ENCODE results near the gene DNASE1.
"Not testable (repeated sequence)": the region's sequence is repeated elsewhere in the genome, so short reads cannot be mapped to it uniquely, and the experiment has no call there.

DNASE1 gene, protein sequence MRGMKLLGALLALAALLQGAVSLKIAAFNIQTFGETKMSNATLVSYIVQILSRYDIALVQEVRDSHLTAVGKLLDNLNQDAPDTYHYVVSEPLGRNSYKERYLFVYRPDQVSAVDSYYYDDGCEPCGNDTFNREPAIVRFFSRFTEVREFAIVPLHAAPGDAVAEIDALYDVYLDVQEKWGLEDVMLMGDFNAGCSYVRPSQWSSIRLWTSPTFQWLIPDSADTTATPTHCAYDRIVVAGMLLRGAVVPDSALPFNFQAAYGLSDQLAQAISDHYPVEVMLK

DNA sequence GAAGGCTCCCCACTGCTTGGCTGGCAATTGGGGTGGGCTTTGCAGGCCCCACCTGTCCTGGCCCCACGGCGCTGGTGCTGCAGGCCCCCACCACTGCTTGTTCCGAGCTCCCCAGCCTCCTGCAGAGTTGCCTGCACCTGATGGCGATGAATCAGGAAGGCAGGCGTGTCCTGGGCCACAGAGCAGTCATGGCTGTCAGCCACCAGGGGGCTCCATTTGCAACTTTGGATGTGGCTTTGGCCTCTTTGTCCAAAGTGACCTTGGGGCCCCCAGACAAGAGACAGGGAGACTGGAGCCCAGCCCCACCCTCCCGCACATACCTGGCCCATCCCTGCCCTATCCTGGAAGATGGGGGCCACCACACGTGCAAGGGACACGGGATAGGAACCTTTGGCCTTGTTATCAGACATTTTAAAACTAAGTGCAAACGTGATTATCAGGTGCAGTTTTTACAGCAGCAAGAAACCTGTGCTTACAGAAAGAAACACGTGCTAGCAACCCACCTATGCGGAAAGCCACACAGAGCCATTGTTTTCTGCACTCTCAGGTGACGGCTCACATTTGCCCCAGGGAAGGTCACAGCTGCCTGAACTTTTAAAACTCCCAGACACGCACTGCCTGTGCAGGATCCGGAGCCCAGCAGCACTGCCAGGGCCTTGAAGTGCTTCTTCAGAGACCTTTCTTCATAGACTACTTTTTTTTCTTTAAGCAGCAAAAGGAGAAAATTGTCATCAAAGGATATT lies at the start of gene DNASE1:
DNASE1 (plus strand) TSS at position 443 of the 743 bp plus-strand sequence. CDS start 683 bp downstream, outside the sequence.
- DNase-seq = no peak

DNA sequence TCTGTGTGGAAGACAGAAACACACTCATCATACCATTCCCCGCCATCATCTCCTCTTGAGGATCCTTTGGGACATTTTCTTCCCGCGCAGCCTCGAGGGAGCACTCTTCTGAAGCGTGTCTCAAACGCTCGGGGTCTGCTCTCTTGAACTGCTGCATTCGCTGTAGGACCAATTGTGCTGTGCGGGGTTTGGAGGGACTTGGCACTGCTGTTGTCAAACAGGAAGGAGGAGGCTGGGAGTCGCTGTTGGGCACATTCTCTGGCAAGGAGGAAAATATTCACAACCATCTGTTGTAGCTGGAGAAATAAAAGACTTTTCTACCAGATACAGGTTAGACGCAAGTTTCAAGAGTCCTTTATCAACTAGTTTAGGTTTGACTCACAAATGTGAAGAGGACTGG lies 48.0 kb upstream of the DNASE1 start:
- no peak for DNase-seq

DNA sequence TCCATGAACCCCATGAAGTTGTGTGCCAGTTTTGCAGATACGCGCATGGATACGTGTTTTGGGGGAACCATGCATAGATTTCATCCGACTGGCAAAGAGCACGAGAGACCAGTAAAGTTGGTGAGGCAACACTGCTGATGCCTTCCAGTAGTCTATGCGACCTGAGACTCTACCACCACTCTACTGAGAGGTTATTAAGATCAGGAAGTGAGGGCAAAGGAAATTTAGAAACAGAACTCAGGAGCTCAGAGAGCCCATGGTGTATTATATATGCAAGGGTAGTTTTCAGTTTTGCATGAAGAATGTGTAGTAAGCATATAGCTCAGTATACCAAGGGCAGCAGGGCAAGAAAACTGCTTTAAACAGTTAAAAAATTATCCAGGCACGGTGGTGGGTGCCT lies 47.3 kb upstream of the DNASE1 start:
- no peak for DNase-seq

DNA sequence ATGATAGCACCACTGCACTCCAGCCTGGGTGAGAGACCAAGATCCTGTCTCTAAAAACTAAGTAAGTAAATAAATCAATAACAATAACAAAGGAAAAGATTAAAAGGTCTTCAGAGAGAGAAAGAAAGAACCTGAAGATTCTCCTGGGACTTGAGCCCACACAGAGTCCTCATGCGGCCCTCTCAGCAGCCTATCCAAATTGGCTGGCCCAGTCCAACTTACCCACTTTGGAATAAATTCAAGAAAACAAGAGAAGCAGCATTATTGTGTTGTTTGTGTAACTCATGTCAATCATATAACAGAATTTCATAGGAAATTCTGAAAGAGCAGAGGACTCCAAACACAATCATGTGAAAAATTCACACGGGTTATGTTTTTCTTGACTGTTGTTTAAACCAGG lies 46.9 kb upstream of the DNASE1 start:
- no peak for DNase-seq

GRCh38 chr16:3608069-3608468 lies 46.4 kb upstream of the DNASE1 start:
- no peak for DNase-seq

- DNase-seq = not testable (repeated sequence)
Measured at GRCh38 chr16:3608976-3609375, 45.5 kb upstream of the DNASE1 start.

DNA sequence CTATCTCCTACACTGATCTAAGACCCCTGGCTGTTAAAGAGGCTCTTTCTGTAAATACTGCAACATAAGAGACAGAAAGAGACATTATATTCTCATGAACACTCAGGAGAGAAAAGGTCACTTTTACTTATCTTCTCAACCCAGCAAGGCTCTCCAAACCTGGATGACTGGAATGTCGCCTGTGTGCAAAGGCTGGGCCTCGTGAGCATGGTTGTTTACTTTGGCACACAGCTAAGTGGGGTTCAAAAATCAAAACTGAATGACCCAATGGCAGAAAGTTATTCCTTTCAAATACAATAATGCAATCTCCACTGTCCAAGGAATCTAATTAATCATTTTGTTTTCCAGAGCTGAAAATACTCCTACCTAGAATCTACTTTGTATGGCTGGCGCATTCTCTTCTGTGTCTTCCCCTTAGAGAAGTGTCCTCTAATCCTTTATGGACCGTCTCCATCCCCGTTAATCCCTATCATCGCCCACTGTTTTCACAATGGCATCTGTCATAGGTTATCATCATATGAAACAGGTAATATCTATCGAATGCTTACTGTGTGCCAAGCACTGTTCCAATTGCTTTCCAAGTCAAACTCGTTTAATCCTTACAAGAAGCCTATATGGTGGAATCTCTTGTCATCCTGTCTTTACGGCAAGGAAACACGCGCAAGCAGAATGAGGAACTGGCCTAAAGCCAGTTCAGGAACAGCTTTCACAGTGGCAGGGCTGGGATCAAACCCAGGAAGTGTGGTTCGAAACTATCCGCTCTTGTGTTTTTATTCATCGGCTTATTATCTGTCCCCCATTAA lies 44.4 kb upstream of the DNASE1 start:
- DNase-seq = no peak

- DNase-seq = no peak
Measured at GRCh38 chr16:3610698-3611145, 43.8 kb upstream of the DNASE1 start.

GRCh38 chr16:3611146-3611975 lies 43.1 kb upstream of the DNASE1 start, which contains the start of gene SLX4:
Gene SLX4, minus strand, starts transcription at chr16:3611606. Its CDS starts 2,642 bp downstream, at chr16:3608964.
- DNase-seq = peak; percentile 82

DNA sequence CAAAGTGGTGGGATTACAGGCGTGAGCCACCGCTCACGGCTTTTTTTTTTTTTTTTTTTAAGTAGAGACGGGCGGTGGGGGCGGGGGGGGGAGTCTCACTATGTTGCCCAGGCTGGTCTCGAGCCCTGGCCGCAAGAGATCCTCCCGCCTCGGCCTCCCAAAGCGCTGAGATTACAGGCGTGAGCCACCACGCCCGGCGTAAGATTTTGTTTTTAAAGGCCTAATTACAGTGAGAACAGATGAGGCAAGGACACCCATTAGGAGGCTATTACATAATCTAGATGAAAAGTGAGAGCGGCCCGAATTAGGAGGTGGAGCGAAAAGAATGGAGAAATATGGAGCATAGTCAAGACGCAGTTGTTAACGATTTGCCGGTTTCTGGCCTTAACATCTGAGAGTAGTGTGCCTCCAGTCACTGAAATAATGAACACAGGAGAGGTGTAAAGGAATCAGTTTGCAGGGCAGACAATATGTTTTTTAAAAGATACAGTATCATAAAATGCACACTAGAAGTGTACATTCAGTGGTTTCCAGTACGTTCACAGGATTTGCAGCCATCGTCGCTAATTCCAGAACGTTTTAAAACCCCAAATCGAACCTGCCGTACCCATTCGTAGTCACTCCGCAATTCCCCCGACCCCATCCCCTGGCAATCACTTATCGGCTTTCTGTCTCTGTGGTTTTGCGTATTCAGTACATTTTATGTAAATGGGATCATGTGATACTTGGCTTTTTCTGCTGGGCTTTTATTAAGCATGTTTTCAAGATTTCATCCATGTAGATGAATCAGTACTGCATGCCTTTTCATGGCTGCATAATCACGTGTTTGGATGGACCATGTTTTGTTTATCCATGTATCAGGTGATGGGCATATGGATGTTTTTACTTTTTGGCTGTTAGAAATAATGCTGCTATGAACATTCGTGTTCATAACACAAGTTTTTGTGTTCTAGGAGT lies 41.7 kb upstream of the DNASE1 start:
- no peak for DNase-seq

- no peak for DNase-seq
Measured at GRCh38 chr16:3618769-3619141, 35.7 kb upstream of the DNASE1 start.

GRCh38 chr16:3623642-3624041 lies 30.8 kb upstream of the DNASE1 start:
- DNase-seq = no peak

DNA sequence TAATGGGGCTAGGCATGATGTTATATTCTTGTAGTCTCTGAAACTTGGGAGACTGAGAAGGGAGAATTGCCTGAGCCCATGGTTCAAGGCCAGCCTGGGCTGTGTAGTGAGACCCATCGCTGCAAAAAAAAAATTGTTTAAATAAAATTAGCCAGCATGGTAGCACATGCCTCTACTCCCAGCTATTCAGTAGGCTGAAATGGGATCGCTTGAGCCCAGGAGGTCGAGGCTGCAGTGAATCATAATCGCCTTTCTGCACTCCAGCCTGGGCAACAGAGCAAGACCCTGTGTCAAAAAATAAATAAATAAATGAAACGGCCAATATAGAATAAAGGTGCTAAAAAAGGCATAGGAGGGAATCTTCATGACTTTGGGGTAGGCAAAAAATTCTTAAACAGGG lies 29.2 kb upstream of the DNASE1 start:
- no peak for DNase-seq

- no peak for DNase-seq
Measured at GRCh38 chr16:3625911-3626732, 28.4 kb upstream of the DNASE1 start.

- no peak for DNase-seq
Measured at GRCh38 chr16:3637371-3637923, 17.0 kb upstream of the DNASE1 start.

GRCh38 chr16:3638916-3639644 lies 15.4 kb upstream of the DNASE1 start:
- no peak for DNase-seq

GRCh38 chr16:3640207-3640606 lies 14.3 kb upstream of the DNASE1 start:
- DNase-seq = no peak

DNA sequence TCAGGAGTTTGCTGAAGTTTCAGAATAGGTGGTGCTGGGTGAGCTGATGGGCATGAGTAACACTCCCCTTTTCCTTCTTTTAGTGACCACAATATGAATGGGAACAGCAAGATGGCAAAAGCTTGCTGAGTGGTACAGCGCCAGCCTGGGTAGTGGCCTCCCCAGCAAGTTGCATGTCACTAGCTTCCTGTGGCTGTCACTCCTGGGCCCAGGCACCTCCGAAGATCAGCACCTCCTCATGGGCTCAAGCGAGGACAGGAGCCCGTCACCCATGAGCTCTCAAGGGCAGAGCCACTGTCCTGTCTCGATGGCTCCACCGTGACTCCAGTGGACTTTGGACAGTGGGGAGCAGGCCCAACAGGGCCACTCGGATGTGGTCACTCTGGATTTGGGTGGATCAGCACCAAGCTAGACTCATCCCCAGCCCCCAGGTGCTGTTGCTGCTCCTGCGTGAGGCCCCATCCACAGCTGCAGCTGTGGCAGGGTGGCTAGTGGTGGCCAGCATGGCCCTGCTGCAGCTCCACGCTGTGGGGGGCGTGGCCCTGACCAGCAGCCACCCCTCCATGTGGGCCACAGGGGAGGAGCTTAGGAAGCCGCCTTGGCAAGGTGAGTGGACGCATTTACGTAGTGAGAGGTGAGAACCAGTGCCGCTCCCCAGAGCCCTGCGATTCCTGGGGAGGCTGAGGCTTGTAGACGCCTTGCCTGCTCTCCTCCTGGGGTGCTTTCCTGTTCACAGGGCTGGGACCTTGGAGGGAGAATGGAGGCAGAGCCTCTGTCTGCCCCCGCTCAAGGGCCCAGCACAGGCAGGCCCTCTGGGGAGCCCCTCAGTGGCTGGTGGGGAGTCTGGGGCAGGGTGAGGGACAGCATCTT lies 13.6 kb upstream of the DNASE1 start:
- DNase-seq = no peak

All from NCI-H187 treated with DMSO at 0.1 percent for 48 hours (cell line).